Measurements from ENCODE around the gene ICOSLG.

ICOSLG gene

GRCh38 chr21:44263221-44263760 lies 22.5 kb upstream of the ICOSLG start:
- Histone ChIP-seq H3K4me2 (ENCODE audit: insufficient read depth, low read length) (no peak overlapping the region), H3K9ac (ENCODE audit: low read depth, low read length) (no peak overlapping the region), H3K27ac (ENCODE audit: low read length) (no peak overlapping the region)

GRCh38 chr21:44262338-44263056 lies 21.8 kb upstream of the ICOSLG start:
- Histone ChIP-seq H3K79me2 (ENCODE audit: insufficient read depth, low read length) (no peaks in the 10 kb centered on the region), H3K9ac (ENCODE audit: low read depth, low read length) (no peak overlapping the region), H3K27ac (ENCODE audit: low read length) (no peak overlapping the region), H3K4me3 (ENCODE audit: low read depth in 1 of 2, low read length in 2 of 2) (no peak overlapping the region), H2AFZ (ENCODE audit: low read depth, low read length) (no peak overlapping the region), H3K27me3 (ENCODE audit: insufficient read depth, low read length, poor library complexity) (no peaks in the 10 kb centered on the region), H3K9me3 (ENCODE audit: insufficient read depth, low read length, severe bottlenecking) (no peaks in the 10 kb centered on the region), H3K36me3 (ENCODE audit: insufficient read depth, low read length) (no peaks in the 10 kb centered on the region), H3K4me1 (ENCODE audit: insufficient read depth, low read length) (no peaks in the 10 kb centered on the region), H4K20me1 (ENCODE audit: insufficient read depth, low read length) (no peaks in the 10 kb centered on the region), H3K4me2 (ENCODE audit: insufficient read depth, low read length) (no peak overlapping the region)
- no peak for TF ChIP-seq EZH2 (IDR thresholded peaks at IDR 0.05; ENCODE audit: borderline replicate concordance, low read depth, low read length, severe bottlenecking)
- no peak for TF ChIP-seq CTCF (IDR thresholded peaks at IDR 0.05; ENCODE audit: borderline replicate concordance, extremely low read depth, low read length, poor library complexity, severe bottlenecking)
- DNase-seq (no peak), ATAC-seq (ENCODE audit: insufficient read depth, low read depth) (no peak)

More at GRCh38 chr21:44263221-44263760, 22.5 kb upstream of the ICOSLG start:
- Histone ChIP-seq H3K4me3 (ENCODE audit: low read depth in 1 of 2, low read length in 2 of 2) (no peak overlapping the region), H2AFZ (ENCODE audit: low read depth, low read length) (no peak overlapping the region), H3K4me1 (ENCODE audit: insufficient read depth, low read length) (no peaks in the 10 kb centered on the region), H3K9me3 (ENCODE audit: insufficient read depth, low read length, severe bottlenecking) (no peaks in the 10 kb centered on the region), H3K27me3 (ENCODE audit: insufficient read depth, low read length, poor library complexity) (no peaks in the 10 kb centered on the region), H3K36me3 (ENCODE audit: insufficient read depth, low read length) (no peaks in the 10 kb centered on the region), H4K20me1 (ENCODE audit: insufficient read depth, low read length) (no peaks in the 10 kb centered on the region), H3K79me2 (ENCODE audit: insufficient read depth, low read length) (no peaks in the 10 kb centered on the region)
- TF ChIP-seq CTCF (IDR thresholded peaks at IDR 0.05; ENCODE audit: borderline replicate concordance, extremely low read depth, low read length, poor library complexity, severe bottlenecking) (no peak), EZH2 (IDR thresholded peaks at IDR 0.05; ENCODE audit: borderline replicate concordance, low read depth, low read length, severe bottlenecking) (no peak)
- ATAC-seq (ENCODE audit: insufficient read depth, low read depth) (no peak), DNase-seq (no peak)

GRCh38 chr21:44261675-44262295 lies 21.0 kb upstream of the ICOSLG start, which contains the start of gene DNMT3L:
TSS of gene DNMT3L (minus strand) at chr21:44261897. CDS start at chr21:44261259, 638 bp downstream.
- Histone ChIP-seq H2AFZ (ENCODE audit: low read depth, low read length) (no peak within 1 kb of the TSS), H3K4me1 (ENCODE audit: insufficient read depth, low read length) (no peaks in the 10 kb centered on the region), H3K9ac (ENCODE audit: low read depth, low read length) (no peak within 1 kb of the TSS), H3K36me3 (ENCODE audit: insufficient read depth, low read length) (no peaks in the 10 kb centered on the region), H3K4me3 (ENCODE audit: low read depth in 1 of 2, low read length in 2 of 2) (no peak within 1 kb of the TSS), H3K79me2 (ENCODE audit: insufficient read depth, low read length) (no peaks in the 10 kb centered on the region), H3K9me3 (ENCODE audit: insufficient read depth, low read length, severe bottlenecking) (no peaks in the 10 kb centered on the region), H3K27ac (ENCODE audit: low read length) (no peak within 1 kb of the TSS), H3K27me3 (ENCODE audit: insufficient read depth, low read length, poor library complexity) (no peaks in the 10 kb centered on the region), H3K4me2 (ENCODE audit: insufficient read depth, low read length) (no peak within 1 kb of the TSS), H4K20me1 (ENCODE audit: insufficient read depth, low read length) (no peaks in the 10 kb centered on the region)
- ATAC-seq (ENCODE audit: insufficient read depth, low read depth) (no peak), DNase-seq (no peak)
- TF ChIP-seq CTCF (IDR thresholded peaks at IDR 0.05; ENCODE audit: borderline replicate concordance, extremely low read depth, low read length, poor library complexity, severe bottlenecking): no peak
- TF ChIP-seq EZH2 (IDR thresholded peaks at IDR 0.05; ENCODE audit: borderline replicate concordance, low read depth, low read length, severe bottlenecking): no peak

Measured in DND-41 (cell line).